ENCODE measurements around the gene G6PC2. TPM values are rescaled to one million over a fixed set of nuclear protein-coding genes. Genes with fewer than 3 reads are reported as not detected.

The G6PC2 gene
- total RNA-seq, 1 donor from 2014 or later, result not detected

DNA sequence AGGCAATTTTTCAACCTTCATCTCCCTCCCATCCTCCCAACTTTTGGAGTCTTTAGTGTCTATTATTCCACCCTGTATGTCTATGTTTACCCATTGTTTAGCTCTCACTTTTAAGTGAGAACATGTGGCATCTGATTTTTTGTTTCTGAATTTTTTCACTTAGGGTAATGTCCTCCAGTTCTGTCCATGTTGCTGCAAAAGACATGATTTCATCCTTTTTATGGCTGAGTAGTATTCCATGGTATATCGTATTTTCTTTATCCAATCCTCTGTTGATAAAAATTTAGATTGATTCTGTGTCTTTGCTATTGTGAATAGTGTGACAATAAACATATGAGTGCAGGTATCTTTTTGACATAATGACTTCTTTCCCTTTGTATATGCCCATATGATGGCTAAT, 48.2 kb downstream of the G6PC2 start:
- Histone ChIP-seq H3K36me3 (no peaks in the 10 kb centered on the region), H3K9me3 (peaks cover 8% of the 10 kb centered on the region), H3K4me1 (no peaks in the 10 kb centered on the region), H3K27me3 (ENCODE audit: low read depth) (no peaks in the 10 kb centered on the region), H3K4me3 (no peak overlapping the region), H3K27ac (no peak overlapping the region)
- DNase-seq, result no peak
- intact Hi-C loops (cut with DNase I), result no loop called here
- TF ChIP-seq, protein P1, sequence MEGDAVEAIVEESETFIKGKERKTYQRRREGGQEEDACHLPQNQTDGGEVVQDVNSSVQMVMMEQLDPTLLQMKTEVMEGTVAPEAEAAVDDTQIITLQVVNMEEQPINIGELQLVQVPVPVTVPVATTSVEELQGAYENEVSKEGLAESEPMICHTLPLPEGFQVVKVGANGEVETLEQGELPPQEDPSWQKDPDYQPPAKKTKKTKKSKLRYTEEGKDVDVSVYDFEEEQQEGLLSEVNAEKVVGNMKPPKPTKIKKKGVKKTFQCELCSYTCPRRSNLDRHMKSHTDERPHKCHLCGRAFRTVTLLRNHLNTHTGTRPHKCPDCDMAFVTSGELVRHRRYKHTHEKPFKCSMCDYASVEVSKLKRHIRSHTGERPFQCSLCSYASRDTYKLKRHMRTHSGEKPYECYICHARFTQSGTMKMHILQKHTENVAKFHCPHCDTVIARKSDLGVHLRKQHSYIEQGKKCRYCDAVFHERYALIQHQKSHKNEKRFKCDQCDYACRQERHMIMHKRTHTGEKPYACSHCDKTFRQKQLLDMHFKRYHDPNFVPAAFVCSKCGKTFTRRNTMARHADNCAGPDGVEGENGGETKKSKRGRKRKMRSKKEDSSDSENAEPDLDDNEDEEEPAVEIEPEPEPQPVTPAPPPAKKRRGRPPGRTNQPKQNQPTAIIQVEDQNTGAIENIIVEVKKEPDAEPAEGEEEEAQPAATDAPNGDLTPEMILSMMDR (IDR thresholded peaks at IDR 0.05), result no peak
- ATAC-seq, result no peak

DNA sequence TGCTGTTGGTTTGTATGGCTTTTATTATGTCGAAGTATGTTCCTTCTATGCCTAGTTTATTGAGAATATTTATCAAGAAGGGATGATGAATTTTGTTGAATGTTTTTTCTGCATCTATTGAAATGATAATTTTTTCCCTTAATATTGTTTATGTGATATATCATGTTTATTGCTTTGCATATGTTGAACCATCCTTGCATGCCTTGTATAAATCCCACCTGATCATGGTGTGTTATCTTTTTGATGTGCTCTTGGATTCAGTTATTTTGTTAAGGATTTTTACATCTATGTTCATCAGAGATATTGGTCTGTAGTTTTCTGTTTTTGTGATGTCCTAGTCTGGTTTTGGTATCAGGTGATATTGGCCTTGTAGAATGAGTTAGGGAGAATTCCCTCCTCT, 50.8 kb downstream of the G6PC2 start:
- no peak for DNase-seq
- H3K27me3 ChIP-seq (ENCODE audit: low read depth), result no peaks in the 10 kb centered on the region
- no peak overlapping the region for H3K27ac ChIP-seq
- TF ChIP-seq, protein P1 (IDR thresholded peaks at IDR 0.05), result no peak
- peaks cover 8% of the 10 kb centered on the region for H3K9me3 ChIP-seq
- no peak overlapping the region for H3K4me3 ChIP-seq
- ATAC-seq, result no peak
- no peaks in the 10 kb centered on the region for H3K4me1 ChIP-seq
- no peaks in the 10 kb centered on the region for H3K36me3 ChIP-seq
- intact Hi-C loops (cut with DNase I), result no loop called here

DNA sequence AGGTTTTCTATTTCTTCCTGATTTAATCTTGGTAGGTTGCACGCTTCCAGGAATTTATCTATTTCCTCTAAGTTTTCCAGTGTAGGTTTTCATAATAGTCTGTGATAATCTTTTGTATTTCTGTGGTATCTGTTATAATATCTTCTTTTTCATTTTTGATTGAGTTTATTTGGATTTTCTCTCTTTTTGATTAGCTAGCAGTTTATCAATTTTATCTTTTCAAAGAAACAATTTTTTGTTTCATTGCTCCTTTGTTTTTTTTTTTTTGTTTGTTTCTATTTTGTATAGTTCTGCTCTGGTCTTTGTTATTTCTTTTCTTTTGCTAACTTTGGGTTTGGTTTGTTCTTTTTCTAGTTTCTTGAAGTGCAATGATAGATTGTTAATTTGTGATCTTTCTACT, 51.3 kb downstream of the G6PC2 start:
- intact Hi-C loops (cut with DNase I), result no loop called here
- peaks cover 8% of the 10 kb centered on the region for H3K9me3 ChIP-seq
- TF ChIP-seq, protein P1 (IDR thresholded peaks at IDR 0.05), result no peak

DNA sequence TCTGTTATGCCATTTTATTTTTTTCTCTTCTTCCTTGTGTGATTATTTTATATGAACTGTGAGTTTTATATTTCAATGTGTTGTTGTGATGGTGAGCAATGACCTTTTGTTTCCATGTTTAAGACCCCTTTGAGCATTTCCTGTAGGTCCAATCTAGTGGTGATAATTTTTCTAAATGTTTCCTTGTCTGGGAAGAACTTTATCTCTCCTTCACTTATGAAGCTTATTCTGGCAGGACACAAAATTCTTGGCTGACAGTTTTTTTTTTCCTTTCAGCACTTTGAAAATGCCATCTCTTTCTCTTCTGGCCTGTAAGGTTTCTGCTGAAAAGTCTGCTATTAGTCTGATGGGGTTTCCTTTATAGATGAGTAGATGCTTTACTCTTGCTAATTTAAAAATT, 53.2 kb downstream of the G6PC2 start:
- Histone ChIP-seq H3K4me1 (no peaks in the 10 kb centered on the region), H3K4me3 (no peak overlapping the region), H3K9me3 (peaks cover 8% of the 10 kb centered on the region), H3K36me3 (no peaks in the 10 kb centered on the region), H3K27me3 (ENCODE audit: low read depth) (no peaks in the 10 kb centered on the region), H3K27ac (no peak overlapping the region)
- DNase-seq (no peak), ATAC-seq (no peak)
- intact Hi-C loops (cut with DNase I), result no loop called here
- TF ChIP-seq, protein P1 (IDR thresholded peaks at IDR 0.05), result no peak

More for the DNA sequence above, 51.3 kb downstream of the G6PC2 start:
- H3K36me3 ChIP-seq, result no peaks in the 10 kb centered on the region
- no peaks in the 10 kb centered on the region for H3K4me1 ChIP-seq
- ATAC-seq (no peak), DNase-seq (no peak)
- no peak overlapping the region for H3K27ac ChIP-seq
- no peaks in the 10 kb centered on the region for H3K27me3 ChIP-seq (ENCODE audit: low read depth)
- no peak overlapping the region for H3K4me3 ChIP-seq

DNA sequence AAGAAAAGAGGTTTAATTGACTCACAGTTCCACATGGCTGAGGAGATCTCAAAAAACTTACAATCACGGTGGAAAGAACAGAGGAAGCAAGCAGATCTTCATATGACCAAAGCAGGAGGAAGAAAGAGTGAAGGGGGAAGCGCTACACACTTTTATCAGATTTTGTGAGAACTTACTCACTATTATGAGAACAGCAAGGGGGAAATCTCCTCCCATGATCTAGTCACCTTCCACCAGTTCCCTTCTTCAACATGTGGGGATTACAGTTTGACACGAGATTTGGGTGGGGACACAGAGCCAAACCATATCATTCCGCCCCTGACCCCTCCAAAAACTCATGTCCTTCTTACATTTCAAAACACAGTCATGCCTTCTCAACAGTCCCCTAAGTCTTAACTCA, 54.2 kb downstream of the G6PC2 start:
- Histone ChIP-seq H3K36me3 (no peaks in the 10 kb centered on the region), H3K9me3 (peaks cover 8% of the 10 kb centered on the region), H3K4me1 (no peaks in the 10 kb centered on the region), H3K4me3 (no peak overlapping the region), H3K27ac (no peak overlapping the region), H3K27me3 (ENCODE audit: low read depth) (no peaks in the 10 kb centered on the region)
- no peak for ATAC-seq
- TF ChIP-seq, protein P1 (IDR thresholded peaks at IDR 0.05), result no peak
- DNase-seq, result no peak
- intact Hi-C loops (cut with DNase I), result no loop called here

DNA sequence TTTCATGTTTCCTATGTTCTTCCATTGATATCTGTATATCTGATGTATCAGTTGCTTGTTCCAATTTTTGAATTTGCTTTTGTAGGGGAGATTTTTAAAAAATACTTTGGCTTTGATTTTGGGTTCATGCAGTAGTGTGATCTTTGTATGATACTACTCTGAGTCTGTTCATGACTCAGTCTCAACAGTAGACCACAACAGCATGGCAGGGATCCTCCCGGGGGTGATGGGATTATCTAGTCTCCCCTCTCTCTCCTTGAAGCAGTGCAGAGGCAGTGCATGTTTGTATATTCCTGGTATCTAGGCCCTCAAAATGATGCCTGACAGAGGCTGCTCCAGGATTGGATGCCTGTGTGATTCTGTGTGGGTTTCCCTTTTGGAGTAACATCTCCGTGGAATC, 55.3 kb downstream of the G6PC2 start:
- intact Hi-C loops (cut with DNase I), result no loop called here

More for the DNA sequence above, 55.3 kb downstream of the G6PC2 start:
- no peak overlapping the region for H3K27ac ChIP-seq
- DNase-seq (no peak), ATAC-seq (no peak)
- no peaks in the 10 kb centered on the region for H3K4me1 ChIP-seq
- no peaks in the 10 kb centered on the region for H3K36me3 ChIP-seq
- no peaks in the 10 kb centered on the region for H3K27me3 ChIP-seq (ENCODE audit: low read depth)
- peaks cover 8% of the 10 kb centered on the region for H3K9me3 ChIP-seq
- TF ChIP-seq, protein P1 (IDR thresholded peaks at IDR 0.05), result no peak
- H3K4me3 ChIP-seq, result no peak overlapping the region
